GM11168 (cell line): ENCODE measurements around the gene PLAC9.

Experiments
- in situ Hi-C: fragments of 300-500 bp; cut with MboI; formaldehyde crosslinking; loops from one replicate; pipeline ENCODE4 v1.12.0; 2022; ENCODE audit warnings: low sequenced_read_pairs; ENCODE audit not compliant: unreplicated experiment

PLAC9 gene

GRCh38 chr10:80176526-80176925 lies 44.0 kb downstream of the PLAC9 start:
- in situ Hi-C loops: no loop called here

GRCh38 chr10:80177781-80178636 lies 45.5 kb downstream of the PLAC9 start:
- in situ Hi-C loops: no loop called here

- in situ Hi-C loops: no loop called here
Measured at GRCh38 chr10:80182986-80183385, 50.5 kb downstream of the PLAC9 start.

GRCh38 chr10:80183436-80183835 lies 50.9 kb downstream of the PLAC9 start:
- in situ Hi-C loops: no loop called here

- in situ Hi-C loops: no loop called here
Measured at GRCh38 chr10:80184291-80184690, 51.8 kb downstream of the PLAC9 start.

GRCh38 chr10:80185578-80186299 lies 53.2 kb downstream of the PLAC9 start:
- in situ Hi-C loops: no loop called here

GRCh38 chr10:80186364-80187012 lies 54.0 kb downstream of the PLAC9 start:
- in situ Hi-C loops: no loop called here

- in situ Hi-C loops: no loop called here
Measured at GRCh38 chr10:80187060-80187459, 54.5 kb downstream of the PLAC9 start.

GRCh38 chr10:80187465-80188409 lies 55.2 kb downstream of the PLAC9 start:
- in situ Hi-C loops: no loop called here

GRCh38 chr10:80188713-80189112 lies 56.2 kb downstream of the PLAC9 start:
- in situ Hi-C loops: no loop called here

GRCh38 chr10:80191589-80192270 lies 59.2 kb downstream of the PLAC9 start:
- in situ Hi-C loops: no loop called here

- in situ Hi-C loops: no loop called here
Measured at GRCh38 chr10:80192553-80192952, 60.0 kb downstream of the PLAC9 start.

- in situ Hi-C loops: no loop called here
Measured at GRCh38 chr10:80194373-80195045, 62.0 kb downstream of the PLAC9 start.
